Measurements from ENCODE around the gene GZMB. TPM values are rescaled to one million over a fixed set of nuclear protein-coding genes. Genes with fewer than 3 reads are reported as not detected.

GZMB gene
- total and polyA plus RNA-seq, 2 of the 8 experiments (the other 6 are each of a cell fraction or from before 2014, with no cell fraction given) = not detected

DNA sequence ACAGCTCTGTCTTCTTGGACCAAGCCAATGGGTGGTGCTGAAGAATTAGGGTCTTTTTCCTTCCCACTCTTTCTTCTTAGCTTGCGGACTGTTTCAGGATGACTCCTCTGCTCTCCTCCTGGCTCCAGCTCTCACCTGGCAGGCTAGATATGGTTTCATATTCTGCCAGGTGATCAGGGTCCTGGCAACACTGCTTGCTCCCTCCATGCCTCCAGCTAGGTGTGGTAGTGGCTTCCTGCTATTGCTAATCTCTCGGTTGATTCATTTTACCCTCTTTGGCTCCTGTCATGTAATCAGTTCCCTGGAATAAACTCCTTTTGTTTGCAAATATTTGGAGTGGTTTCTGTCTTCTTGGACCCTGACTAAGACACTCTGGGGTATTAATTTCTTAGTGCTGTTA, 20.2 kb downstream of the GZMB start:
- H3K79me2 ChIP-seq (ENCODE audit: control insufficient read depth in 1 of 2, insufficient read depth in 2 of 2, low read length in 2 of 2) = no peaks in the 10 kb centered on the region
- no peak overlapping the region for H2BK15ac ChIP-seq (ENCODE audit: low read length)
- no peak overlapping the region for H2AFZ ChIP-seq (ENCODE audit: low read length)
- H2AK5ac ChIP-seq (ENCODE audit: low read depth, low read length) = no peak overlapping the region
- no peaks in the 10 kb centered on the region for H4K20me1 ChIP-seq (replicated peaks in 1 of 2; ENCODE audit: control insufficient read depth in 1 of 2, insufficient read depth in 2 of 2, low read length in 2 of 2)
- H3K56ac ChIP-seq (replicated peaks; ENCODE audit: insufficient read length, low read depth, low read length) = no peak overlapping the region
- H3K4me3 ChIP-seq (ENCODE audit: extremely low read depth in 1 of 4, insufficient read depth in 2 of 4, low read depth in 3 of 4, low read length in 4 of 4) = no peak overlapping the region
- H3K27ac ChIP-seq (ENCODE audit: low read depth, low read length) = no peak overlapping the region
- no peak overlapping the region for H4K91ac ChIP-seq (replicated peaks; ENCODE audit: insufficient read length, low read length)
- H3K4me1 ChIP-seq (replicated peaks in 1 of 4; ENCODE audit: control insufficient read depth in 3 of 4, insufficient read depth in 4 of 4, low read length in 3 of 4) = no peaks in the 10 kb centered on the region
- H2BK12ac ChIP-seq (ENCODE audit: low read depth, low read length) = no peak overlapping the region
- H3K23me2 ChIP-seq (ENCODE audit: low read depth, low read length) = no peaks in the 10 kb centered on the region
- WGBS, 2 experiments (ENCODE audit: extremely low coverage in 1 of 2, insufficient coverage in 1 of 2, insufficient read length in 1 of 2, insufficient replicate concordance in 2 of 2, low coverage in 1 of 2, low lambda C conversion rate in 2 of 2, missing lambda C conversion rate in 1 of 2) = 85% methylated on average over 2 of the region's 2 CpGs; no CpG with 5 or more reads in 1 of the 2 experiments
- no peak overlapping the region for H3K9ac ChIP-seq (replicated peaks in 1 of 4; ENCODE audit: extremely low read depth in 1 of 4, low read depth in 3 of 4, low read length in 3 of 4)
- H3K23ac ChIP-seq (ENCODE audit: insufficient read length) = no peak overlapping the region
- no peaks in the 10 kb centered on the region for H3K36me3 ChIP-seq (ENCODE audit: control insufficient read depth in 2 of 4, insufficient read depth in 4 of 4, low read length in 3 of 4)
- H2BK20ac ChIP-seq (ENCODE audit: low read length) = no peak overlapping the region
- H3K18ac ChIP-seq (ENCODE audit: extremely low read depth, low read length) = no peak overlapping the region
- H3K4ac ChIP-seq (replicated peaks; ENCODE audit: insufficient read length, low read depth, low read length) = no peak overlapping the region
- H2BK120ac ChIP-seq (replicated peaks; ENCODE audit: low read depth, low read length) = no peak overlapping the region
- H3K9me3 ChIP-seq (ENCODE audit: insufficient read depth in 2 of 2, low read depth in 1 of 2, low read length in 1 of 2) = peaks cover 8 to 15% of the 10 kb centered on the region in 2 experiments; a peak in 2 of 4 replicates
- FAIRE-seq (no peak), DNase-seq (ENCODE audit: low read depth in 1 of 2, low spot score in 2 of 2) (no peak)
- no peak overlapping the region for H4K8ac ChIP-seq (ENCODE audit: extremely low read depth, insufficient read depth, low read length)
- no peak overlapping the region for H3K14ac ChIP-seq (ENCODE audit: insufficient read length)
- ChIA-PET POLR2A (ENCODE audit: partially characterized antibody) (no interaction called here), CTCF (ENCODE audit: partially characterized antibody) (no interaction called here)
- H4K5ac ChIP-seq (ENCODE audit: insufficient read length, low read depth, low read length) = no peak overlapping the region
- no peaks in the 10 kb centered on the region for H3K79me1 ChIP-seq (ENCODE audit: low read depth, low read length)
- H3K27me3 ChIP-seq (replicated peaks in 1 of 4; ENCODE audit: control insufficient read depth in 3 of 4, extremely low read depth in 1 of 4, insufficient read depth in 3 of 4, low read length in 3 of 4) = no peaks in the 10 kb centered on the region
- no peak overlapping the region for H3K4me2 ChIP-seq (ENCODE audit: insufficient read depth in 1 of 2, low read depth in 2 of 2, low read length in 2 of 2)
- H2BK5ac ChIP-seq (ENCODE audit: low read depth, low read length) = no peak overlapping the region
- TF ChIP-seq CBX8 (IDR thresholded peaks at IDR 0.05; ENCODE audit: borderline replicate concordance, low read depth, low read length) (no peak), TAF1 (IDR thresholded peaks at IDR 0.05; ENCODE audit: low read depth, low read length) (no peak), RBBP5 (IDR thresholded peaks at IDR 0.05; ENCODE audit: borderline replicate concordance, low read depth, low read length) (no peak), GTF2F1 (IDR thresholded peaks at IDR 0.05; ENCODE audit: borderline replicate concordance, low read depth, low read length) (no peak), HDAC6 (IDR thresholded peaks at IDR 0.05; ENCODE audit: low read depth, low read length) (no peak), TBP (IDR thresholded peaks at IDR 0.05; ENCODE audit: low read depth, low read length) (no peak), KDM1A (IDR thresholded peaks at IDR 0.05; ENCODE audit: borderline replicate concordance, low read length) (no peak), EZH2 (IDR thresholded peaks at IDR 0.05; ENCODE audit: low read depth, low read length, severe bottlenecking) (no peak), EGR1 (IDR thresholded peaks at IDR 0.05; ENCODE audit: borderline replicate concordance, low read depth, low read length) (no peak), SP1 (IDR thresholded peaks at IDR 0.05; ENCODE audit: low read depth, low read length) (no peak), CREB1 (IDR thresholded peaks at IDR 0.05) (no peak)
- TF ChIP-seq, protein P1, sequence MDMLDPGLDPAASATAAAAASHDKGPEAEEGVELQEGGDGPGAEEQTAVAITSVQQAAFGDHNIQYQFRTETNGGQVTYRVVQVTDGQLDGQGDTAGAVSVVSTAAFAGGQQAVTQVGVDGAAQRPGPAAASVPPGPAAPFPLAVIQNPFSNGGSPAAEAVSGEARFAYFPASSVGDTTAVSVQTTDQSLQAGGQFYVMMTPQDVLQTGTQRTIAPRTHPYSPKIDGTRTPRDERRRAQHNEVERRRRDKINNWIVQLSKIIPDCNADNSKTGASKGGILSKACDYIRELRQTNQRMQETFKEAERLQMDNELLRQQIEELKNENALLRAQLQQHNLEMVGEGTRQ (IDR thresholded peaks at IDR 0.05; ENCODE audit: low read length) = no peak
- TF ChIP-seq, protein P2, sequence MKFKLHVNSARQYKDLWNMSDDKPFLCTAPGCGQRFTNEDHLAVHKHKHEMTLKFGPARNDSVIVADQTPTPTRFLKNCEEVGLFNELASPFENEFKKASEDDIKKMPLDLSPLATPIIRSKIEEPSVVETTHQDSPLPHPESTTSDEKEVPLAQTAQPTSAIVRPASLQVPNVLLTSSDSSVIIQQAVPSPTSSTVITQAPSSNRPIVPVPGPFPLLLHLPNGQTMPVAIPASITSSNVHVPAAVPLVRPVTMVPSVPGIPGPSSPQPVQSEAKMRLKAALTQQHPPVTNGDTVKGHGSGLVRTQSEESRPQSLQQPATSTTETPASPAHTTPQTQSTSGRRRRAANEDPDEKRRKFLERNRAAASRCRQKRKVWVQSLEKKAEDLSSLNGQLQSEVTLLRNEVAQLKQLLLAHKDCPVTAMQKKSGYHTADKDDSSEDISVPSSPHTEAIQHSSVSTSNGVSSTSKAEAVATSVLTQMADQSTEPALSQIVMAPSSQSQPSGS (IDR thresholded peaks at IDR 0.05; ENCODE audit: low read length) = no peak

Measured in H1 (cell line).